HepG2 (cell line): ENCODE measurements around the gene TIA1. TPM values are rescaled to one million over a fixed set of nuclear protein-coding genes. Genes with fewer than 3 reads are reported as not detected.
A peak's percentile ranks its signal among the peaks of the same experiment; 100 is the strongest.

Experiments used
- ATAC-seq: fragments of 200-7000 bp; cut with Tn5 transposase; 3 replicates; pipeline ENCODE4 v1.9.1; 2020; ENCODE audit warnings: mild to moderate bottlenecking, moderate library complexity
- BruUV-seq: library from RNA; stranded (reverse); fragments of 400-500 nt; replicated peaks from 2 replicates; lab custom pipeline; 2021; lab: Mats Ljungman, UMichigan
- CTCF ChIA-PET: fragments of 300-600 bp; formaldehyde crosslinking; extraction: SDS; loops from one replicate; lab custom pipeline; 2021; ENCODE audit warnings: low total read pairs, inconsistent platforms, low intra/inter-chr PET ratio; lab: Yijun Ruan, JAX
- POLR2A ChIA-PET: fragments of 350-600 bp; sonication (Branson Sonifier 250); formaldehyde crosslinking; loops from one replicate; lab custom pipeline; 2020; ENCODE audit warnings: antibody characterized with exemption, inconsistent platforms; lab: Yijun Ruan, JAX
- DNase-seq: peaks from one replicate; pipeline ENCODE4 v3.0.0-alpha.2; 2015; ENCODE audit warnings: low spot score
- FAIRE-seq: peaks from 3 replicates; lab custom pipeline; 2011; peaks lifted over from hg19 to GRCh38; lab: Jason Lieb, UNC
- H2AFZ ChIP-seq: one replicate; pipeline ENCODE4 v1.6.1; 2011; ENCODE audit warnings: low read length, inconsistent platforms
- H3K27ac ChIP-seq: fragments of 300-600 bp; 3 replicates; pipeline ENCODE4 v1.8.0; 2011; ENCODE audit warnings: mixed run types, mild to moderate bottlenecking, mixed read lengths, low read length, inconsistent platforms; ENCODE audit not compliant: insufficient read depth; ENCODE audit errors: extremely low read length
- H3K27me3 ChIP-seq, 2 experiments: fragments of 200-600 bp in 1 of 2; 2 replicates in 1 of 2; 3 replicates in 1 of 2; pipeline versions ENCODE4 v1.6.0 to v1.8.0; 2011; ENCODE audit warnings: low read length in 2 of 2, mild to moderate bottlenecking in 2 of 2, moderate library complexity in 2 of 2, inconsistent platforms in 1 of 2; ENCODE audit not compliant: insufficient read depth in 2 of 2, control insufficient read depth in 1 of 2
- H3K36me3 ChIP-seq, 2 experiments: fragments of 200-600 bp in 1 of 2; replicated peaks in 1 of 2; 2 replicates in 1 of 2; 3 replicates in 1 of 2; pipeline versions ENCODE4 v1.5.1 to v1.8.0; 2011; ENCODE audit warnings: low read length in 2 of 2, inconsistent platforms in 1 of 2; ENCODE audit not compliant: insufficient read depth in 2 of 2, control insufficient read depth in 1 of 2
- H3K4me1 ChIP-seq: 2 replicates; pipeline ENCODE4 v1.5.1; 2012; ENCODE audit warnings: low read length, inconsistent platforms; ENCODE audit not compliant: insufficient read depth
- H3K4me2 ChIP-seq: 2 replicates; pipeline ENCODE4 v1.6.0; 2011; ENCODE audit warnings: low read depth, low read length, inconsistent platforms
- H3K4me3 ChIP-seq, 3 experiments: fragments of 200-600 bp in 1 of 3; sonication (generic), shearing (Covaris generic) in 1 of 3; replicated peaks in 1 of 3; 2 replicates each; pipeline ENCODE4 v1.5.1; 2011 to 2016; ENCODE audit warnings: low read length in 3 of 3, inconsistent platforms in 2 of 3, low read depth in 2 of 3, mild to moderate bottlenecking in 2 of 3, control low read depth in 1 of 3, mixed read lengths in 1 of 3; ENCODE audit not compliant: insufficient read depth in 1 of 3
- H3K79me2 ChIP-seq: one replicate; pipeline ENCODE4 v1.6.1; 2011; ENCODE audit warnings: low read length, inconsistent platforms; ENCODE audit not compliant: insufficient read depth
- H3K9ac ChIP-seq: 2 replicates; pipeline ENCODE4 v1.6.0; 2011; ENCODE audit warnings: mild to moderate bottlenecking, low read depth, low read length, inconsistent platforms; ENCODE audit not compliant: insufficient read depth
- H3K9me3 ChIP-seq: 2 replicates; pipeline ENCODE4 v1.5.1; 2012; ENCODE audit warnings: mild to moderate bottlenecking, low read length
- H4K20me1 ChIP-seq: 2 replicates; pipeline ENCODE4 v1.6.0; 2011; ENCODE audit warnings: inconsistent platforms, mild to moderate bottlenecking, low read length, moderate library complexity; ENCODE audit not compliant: insufficient read depth
- AGO2 ChIP-seq: fragments of 200-400 bp; formaldehyde crosslinking; optimal IDR thresholded peaks from 2 replicates; pipeline ENCODE3; 2017; ENCODE audit warnings: mild to moderate bottlenecking, low read depth, low read length, moderate library complexity
- ASH2L ChIP-seq: fragments of 300-600, 200-600 bp; sonication (generic); IDR thresholded peaks from 2 replicates; pipeline ENCODE4 v1.7.0; 2017; ENCODE audit warnings: low read depth, mild to moderate bottlenecking, moderate library complexity, mixed read lengths, low read length; ENCODE audit not compliant: insufficient read length
- FOSL2 ChIP-seq: sonication (generic); formaldehyde crosslinking; IDR thresholded peaks from 2 replicates; pipeline ENCODE4 v1.4.0; 2020; ENCODE audit warnings: missing genetic modification reagents
- FOXO1 ChIP-seq: sonication (generic); formaldehyde crosslinking; IDR thresholded peaks from 2 replicates; pipeline ENCODE4 v1.4.0; 2020; ENCODE audit warnings: missing genetic modification reagents
- MBD4 ChIP-seq: IDR thresholded peaks from 2 replicates; pipeline ENCODE4 v1.6.1; 2012; ENCODE audit warnings: low read length, inconsistent platforms, borderline replicate concordance
- MED1 ChIP-seq: sonication (generic); formaldehyde crosslinking; IDR thresholded peaks from 2 replicates; pipeline ENCODE4 v1.4.0; 2020; ENCODE audit warnings: missing genetic modification reagents
- MED13 ChIP-seq: sonication (generic); formaldehyde crosslinking; IDR thresholded peaks from 2 replicates; pipeline ENCODE4 v1.5.0; 2020; ENCODE audit warnings: missing genetic modification reagents
- NFIC ChIP-seq: IDR thresholded peaks from 2 replicates; pipeline ENCODE4 v1.6.1; 2012; ENCODE audit warnings: mild to moderate bottlenecking, low read length, inconsistent platforms
- NR2F6 ChIP-seq, 2 experiments: IDR thresholded peaks; 2 replicates each; pipeline ENCODE4 v1.6.1; 2016; ENCODE audit warnings: antibody characterized with exemption in 1 of 2, mild to moderate bottlenecking in 1 of 2
- RAD51 ChIP-seq: fragments of 450-650 bp; IDR thresholded peaks from 2 replicates; pipeline ENCODE4 v1.6.1; 2016; ENCODE audit warnings: borderline replicate concordance
- RBM22 ChIP-seq: fragments of 200-400 bp; formaldehyde crosslinking; optimal IDR thresholded peaks from 2 replicates; pipeline ENCODE3; 2017; ENCODE audit warnings: mild to moderate bottlenecking, low read length, moderate library complexity
- REPIN1 ChIP-seq: sonication (generic); formaldehyde crosslinking; IDR thresholded peaks from 2 replicates; pipeline ENCODE4 v1.8.0; 2022; ENCODE audit warnings: missing genetic modification reagents, low read depth, mild to moderate bottlenecking, borderline replicate concordance
- REST ChIP-seq, 2 experiments: IDR thresholded peaks; 2 replicates each; pipeline ENCODE4 v1.6.1; 2011 to 2012; ENCODE audit warnings: low read length in 2 of 2, borderline replicate concordance in 1 of 2, low read depth in 1 of 2, mild to moderate bottlenecking in 1 of 2, moderate library complexity in 1 of 2
- SATB2 ChIP-seq: sonication (generic); formaldehyde crosslinking; IDR thresholded peaks from 2 replicates; pipeline ENCODE4 v1.5.0; 2020; ENCODE audit warnings: missing genetic modification reagents
- SMAD3 ChIP-seq: sonication (generic); formaldehyde crosslinking; IDR thresholded peaks from 2 replicates; pipeline ENCODE4 v1.4.0; 2020; ENCODE audit warnings: missing genetic modification reagents
- SOX6 ChIP-seq, 2 experiments: fragments of 450-650 bp in 1 of 2; sonication (generic) in 1 of 2; formaldehyde crosslinking in 1 of 2; IDR thresholded peaks; 2 replicates each; pipeline versions ENCODE4 v1.4.0 to v1.6.1; 2017 to 2020; ENCODE audit warnings: antibody characterized with exemption in 1 of 2, mild to moderate bottlenecking in 1 of 2, missing genetic modification reagents in 1 of 2
- SRSF9 ChIP-seq: fragments of 200-400 bp; formaldehyde crosslinking; IDR thresholded peaks from 2 replicates; pipeline ENCODE4 v1.6.1; 2018; ENCODE audit warnings: borderline replicate concordance, mild to moderate bottlenecking, low read depth, low read length; ENCODE audit not compliant: insufficient read depth, poor library complexity, severe bottlenecking
- ZEB1 ChIP-seq: IDR thresholded peaks from 2 replicates; pipeline ENCODE4 v1.6.1; 2012; ENCODE audit warnings: mild to moderate bottlenecking, low read depth, inconsistent platforms; ENCODE audit not compliant: insufficient replicate concordance
- ZGPAT ChIP-seq: IDR thresholded peaks from 2 replicates; pipeline ENCODE4 v1.6.1; 2016; ENCODE audit warnings: mild to moderate bottlenecking
- ZNF644 ChIP-seq: IDR thresholded peaks from 2 replicates; pipeline ENCODE4 v1.6.1; 2016; ENCODE audit warnings: low read depth
- WGBS: methylation state at CpG from one replicate; pipeline ENCODE4 v1.1.6; 2017; ENCODE audit warnings: low lambda C conversion rate; 5-methylcytosine and 5-hydroxymethylcytosine counted together
- in situ Hi-C: cut with HindIII; loops from 2 replicates; pipeline ENCODE4 v1.10.0; 2017; ENCODE audit warnings: low pct_unique_long_range_greater_than_20kb; ENCODE audit not compliant: extremely low pct_ligation_motif_present
- intact Hi-C: fragments of 100-400 bp; cut with micrococcal nuclease; formaldehyde crosslinking; loops from one replicate; pipeline ENCODE4 v1.10.0; 2022; ENCODE audit not compliant: unreplicated experiment
- polyA plus RNA-seq, 8 experiments: library from polyadenylated mRNA; depleted of rRNA in 3 of 8; stranded (reverse) in 7 of 8; unstranded in 1 of 8; fragments of >200 nt; fragmentation: Illumina TruSeq in 4 of 8; extraction: Trizol in 4 of 8; gene quantifications; 2 replicates each; pipeline versions ENCODE4 v1.2.1 to v1.2.3, GENCODE V29; 2011 to 2016; ENCODE audit warnings: low read depth in 4 of 8, missing spikeins in 1 of 8, mixed read lengths in 1 of 8; ENCODE audit not compliant: insufficient read depth in 1 of 8
- total RNA-seq, 5 experiments: library from RNA; depleted of rRNA; stranded (reverse); fragments of >200 nt; fragmentation: Illumina TruSeq; extraction: Trizol; gene quantifications; 2 replicates each; pipeline ENCODE4 v1.2.3, GENCODE V29; 2016; ENCODE audit warnings: low read depth in 1 of 5

Gene TIA1
- total and polyA plus RNA-seq, 2 of the 13 experiments (the other 11 are each of a cell fraction or from before 2014, with no cell fraction given): 209 to 319 TPM

GRCh38 chr2:70188460-70188859 lies 60.0 kb downstream of the TIA1 start:
- Histone ChIP-seq H3K27ac (peak overlapping the region; percentile 75), H3K4me1 (peaks cover 36% of the 10 kb centered on the region), H4K20me1 (no peaks in the 10 kb centered on the region), H3K4me2 (peak overlapping the region; percentile 53), H3K79me2 (no peaks in the 10 kb centered on the region), H3K27me3 (no peaks in the 10 kb centered on the region; a peak in 1 of 5 replicates), H3K9me3 (no peaks in the 10 kb centered on the region), H2AFZ (no peak overlapping the region), H3K36me3 (peaks cover 0 to 1% of the 10 kb centered on the region in 2 experiments; a peak in 1 of 5 replicates), H3K9ac (peak overlapping the region; percentile 9; the same call in 1 of the 2 replicates), H3K4me3 (no peak overlapping the region; a peak in 2 of 6 replicates)
- in situ Hi-C loops (no loop called here), intact Hi-C loops (no loop called here)
- DNase-seq: peak; percentile 94
- TSS peak; percentile 45 for BruUV-seq
- CTCF ChIA-PET: no interaction called here
- POLR2A ChIA-PET: interaction anchor here (0.6 to 3.4 kb wide), 8 partner anchors 30 to 274 kb away, joined by 3 to 49 read pairs (median 4); partner anchors contain the start of genes MXD1, PCYOX1 and SNRPG
- FAIRE-seq: peak; percentile 57
- peak; percentile 4; the same call in 1 of the 3 replicates for ATAC-seq
- WGBS: 10% methylated on average over 5 of the region's 5 CpGs
- no peak; the same call in 1 of the 2 replicates for TF ChIP-seq REPIN1 (CRISPR knock-in tag)
- no peak for TF ChIP-seq AGO2
- TF ChIP-seq MBD4: 0 out of 2 replicates have a peak, but pooled peaks have one; percentile 49
- TF ChIP-seq FOSL2 (CRISPR knock-in tag): peak; percentile 87
- no peak for TF ChIP-seq RAD51
- no peak for TF ChIP-seq SOX6 (IDR thresholded peaks at IDR 0.05)
- peak; percentile 82 for TF ChIP-seq SOX6 (CRISPR knock-in tag; IDR thresholded peaks at IDR 0.05)
- peak; percentile 48; the same call in 1 of the 2 replicates for TF ChIP-seq FOXO1
- TF ChIP-seq MED13 (CRISPR knock-in tag): no peak
- TF ChIP-seq SMAD3 (CRISPR knock-in tag): peak; percentile 79; the same call in 1 of the 2 replicates
- peak; percentile 84; the same call in 1 of the 2 replicates for TF ChIP-seq ZNF644
- TF ChIP-seq SRSF9: no peak
- no peak for TF ChIP-seq RBM22
- TF ChIP-seq ASH2L: peak; percentile 51
- TF ChIP-seq SATB2 (CRISPR knock-in tag): peak; percentile 80; the same call in 1 of the 2 replicates
- TF ChIP-seq ZEB1: no peak
- TF ChIP-seq NR2F6 (IDR thresholded peaks at IDR 0.05): peak; percentile 63; the same call in 1 of the 2 replicates
- peak; percentile 52; the same call in 1 of the 2 replicates for TF ChIP-seq NR2F6 (CRISPR knock-in tag; IDR thresholded peaks at IDR 0.05)
- TF ChIP-seq REST (IDR thresholded peaks at IDR 0.05; ENCODE audit: borderline replicate concordance in 1 of 2, low read depth in 1 of 2, low read length in 2 of 2): peak in 1 of 2 experiments; percentile 49; a peak in 1 of 4 replicates
- peak; percentile 96 for TF ChIP-seq NFIC
- peak; percentile 57; the same call in 1 of the 2 replicates for TF ChIP-seq ZGPAT (CRISPR knock-in tag)
- peak; percentile 79 for TF ChIP-seq MED1 (CRISPR knock-in tag)
